Hepatocyte (in vitro differentiated cells): Measurements from ENCODE around the gene AGBL4. TPM values are rescaled to one million over a fixed set of nuclear protein-coding genes. Genes with fewer than 3 reads are reported as not detected.

Experiments
- DNase-seq: peaks from one replicate; pipeline ENCODE4 v3.0.0-alpha.2; 2016; ENCODE audit warnings: low spot score
- H2AFZ ChIP-seq: fragments of 200-600 bp; sonication (generic); 2 replicates; pipeline ENCODE4 v1.6.0; 2016; ENCODE audit warnings: antibody characterized with exemption, mild to moderate bottlenecking
- H3K27ac ChIP-seq: fragments of 200-600 bp; sonication (generic); 2 replicates; pipeline ENCODE4 v1.5.1; 2016; ENCODE audit warnings: mild to moderate bottlenecking
- H3K27me3 ChIP-seq: fragments of 200-600 bp; sonication (generic); 2 replicates; pipeline ENCODE4 v1.6.1; 2016
- H3K36me3 ChIP-seq: fragments of 200-600 bp; sonication (generic); replicated peaks from 2 replicates; pipeline ENCODE4 v1.5.1; 2016; ENCODE audit warnings: low read depth; ENCODE audit not compliant: insufficient read depth
- H3K4me1 ChIP-seq: fragments of 200-600 bp; sonication (generic); 2 replicates; pipeline ENCODE4 v1.5.1; 2016; ENCODE audit warnings: mild to moderate bottlenecking, moderate library complexity; ENCODE audit not compliant: insufficient read depth
- H3K4me2 ChIP-seq: fragments of 200-600 bp; sonication (generic); 2 replicates; pipeline ENCODE4 v1.6.0; 2016
- H3K4me3 ChIP-seq: fragments of 200-600 bp; sonication (generic); 2 replicates; pipeline ENCODE4 v1.5.1; 2016; ENCODE audit warnings: mild to moderate bottlenecking
- H3K79me2 ChIP-seq: fragments of 200-600 bp; sonication (generic); 2 replicates; pipeline ENCODE4 v1.6.0; 2017; ENCODE audit warnings: mild to moderate bottlenecking
- H3K9me2 ChIP-seq: fragments of 200-600 bp; sonication (generic); replicated peaks from 2 replicates; pipeline ENCODE4 v1.6.0; 2017; ENCODE audit warnings: mild to moderate bottlenecking; ENCODE audit not compliant: insufficient read depth
- H3K9me3 ChIP-seq: fragments of 200-600 bp; sonication (generic); 2 replicates; pipeline ENCODE4 v1.5.1; 2016; ENCODE audit warnings: low read depth, mild to moderate bottlenecking
- H4K20me1 ChIP-seq: fragments of 200-600 bp; sonication (generic); 2 replicates; pipeline ENCODE4 v1.6.0; 2016; ENCODE audit warnings: mild to moderate bottlenecking; ENCODE audit not compliant: insufficient read depth, poor library complexity, severe bottlenecking
- EZH2 ChIP-seq: fragments of 200-600 bp; sonication (generic); IDR thresholded peaks from 2 replicates; pipeline ENCODE4 v1.6.1; 2016; ENCODE audit warnings: antibody characterized with exemption, mild to moderate bottlenecking, borderline replicate concordance
- EZH2phosphoT487 ChIP-seq: fragments of 200-600 bp; sonication (generic); IDR thresholded peaks from one replicate; pipeline ENCODE4 v1.6.1; 2018; ENCODE audit warnings: antibody characterized with exemption, mild to moderate bottlenecking, low read depth, moderate library complexity; ENCODE audit not compliant: unreplicated experiment, severe bottlenecking
- WGBS: methylation state at CpG from one replicate; pipeline ENCODE4 v1.1.6; 2016; ENCODE audit warnings: low lambda C conversion rate; ENCODE audit errors: missing lambda C conversion rate; 5-methylcytosine and 5-hydroxymethylcytosine counted together
- polyA plus RNA-seq: library from polyadenylated mRNA; unstranded; fragments of >200 nt; fragmentation: Nextera tagmentation; extraction: Ambion mirVana; gene quantifications from 2 replicates; pipeline ENCODE4 v1.2.1, GENCODE V29; 2016
- total RNA-seq: library from RNA; depleted of rRNA; stranded (reverse); fragments of >200 nt; gene quantifications from 2 replicates; pipeline ENCODE4 v1.2.3, GENCODE V29; 2014
- TF ChIP-seq, protein P1 (sequence below): fragments of 200-600 bp; sonication (generic); IDR thresholded peaks from 2 replicates; pipeline ENCODE4 v1.5.1; 2016; ENCODE audit warnings: antibody characterized with exemption, mild to moderate bottlenecking; ENCODE audit not compliant: poor library complexity

The AGBL4 gene
- total and polyA plus RNA-seq, 2 experiments from 2014 or later: 0.50 to 0.73 TPM

DNA sequence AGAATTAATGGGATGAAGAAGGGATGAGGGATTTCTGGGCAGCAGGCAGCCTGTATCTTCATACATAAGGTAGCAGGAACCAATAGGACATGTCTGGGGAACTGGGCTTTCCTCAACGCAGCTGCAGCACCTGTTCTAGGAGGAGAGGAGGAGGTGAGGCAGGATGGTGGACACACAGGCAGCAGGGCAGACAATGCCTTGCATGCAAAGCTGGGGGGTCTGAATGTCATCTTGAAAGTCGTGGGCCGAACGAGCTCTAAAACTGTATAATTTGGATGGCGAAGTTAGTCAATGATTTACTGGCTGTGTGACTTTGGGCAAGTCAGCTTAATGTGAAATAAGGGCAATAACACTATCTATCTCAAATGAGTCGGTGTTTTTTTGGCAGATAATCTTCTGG, 1371.4 kb downstream of the AGBL4 start:
- DNase-seq: no peak
- Histone ChIP-seq H3K9me2 (no peaks in the 10 kb centered on the region), H3K36me3 (no peaks in the 10 kb centered on the region), H3K27me3 (no peaks in the 10 kb centered on the region), H3K79me2 (no peaks in the 10 kb centered on the region), H3K27ac (no peak overlapping the region), H2AFZ (no peak overlapping the region), H3K4me1 (no peaks in the 10 kb centered on the region), H3K4me2 (no peak overlapping the region), H4K20me1 (no peaks in the 10 kb centered on the region), H3K4me3 (no peak overlapping the region), H3K9me3 (no peaks in the 10 kb centered on the region)
- TF ChIP-seq EZH2 (no peak), EZH2phosphoT487 (no peak)
- TF ChIP-seq, protein P1, sequence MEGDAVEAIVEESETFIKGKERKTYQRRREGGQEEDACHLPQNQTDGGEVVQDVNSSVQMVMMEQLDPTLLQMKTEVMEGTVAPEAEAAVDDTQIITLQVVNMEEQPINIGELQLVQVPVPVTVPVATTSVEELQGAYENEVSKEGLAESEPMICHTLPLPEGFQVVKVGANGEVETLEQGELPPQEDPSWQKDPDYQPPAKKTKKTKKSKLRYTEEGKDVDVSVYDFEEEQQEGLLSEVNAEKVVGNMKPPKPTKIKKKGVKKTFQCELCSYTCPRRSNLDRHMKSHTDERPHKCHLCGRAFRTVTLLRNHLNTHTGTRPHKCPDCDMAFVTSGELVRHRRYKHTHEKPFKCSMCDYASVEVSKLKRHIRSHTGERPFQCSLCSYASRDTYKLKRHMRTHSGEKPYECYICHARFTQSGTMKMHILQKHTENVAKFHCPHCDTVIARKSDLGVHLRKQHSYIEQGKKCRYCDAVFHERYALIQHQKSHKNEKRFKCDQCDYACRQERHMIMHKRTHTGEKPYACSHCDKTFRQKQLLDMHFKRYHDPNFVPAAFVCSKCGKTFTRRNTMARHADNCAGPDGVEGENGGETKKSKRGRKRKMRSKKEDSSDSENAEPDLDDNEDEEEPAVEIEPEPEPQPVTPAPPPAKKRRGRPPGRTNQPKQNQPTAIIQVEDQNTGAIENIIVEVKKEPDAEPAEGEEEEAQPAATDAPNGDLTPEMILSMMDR: no peak
- WGBS: 78% methylated on average over 6 of the region's 6 CpGs

DNA sequence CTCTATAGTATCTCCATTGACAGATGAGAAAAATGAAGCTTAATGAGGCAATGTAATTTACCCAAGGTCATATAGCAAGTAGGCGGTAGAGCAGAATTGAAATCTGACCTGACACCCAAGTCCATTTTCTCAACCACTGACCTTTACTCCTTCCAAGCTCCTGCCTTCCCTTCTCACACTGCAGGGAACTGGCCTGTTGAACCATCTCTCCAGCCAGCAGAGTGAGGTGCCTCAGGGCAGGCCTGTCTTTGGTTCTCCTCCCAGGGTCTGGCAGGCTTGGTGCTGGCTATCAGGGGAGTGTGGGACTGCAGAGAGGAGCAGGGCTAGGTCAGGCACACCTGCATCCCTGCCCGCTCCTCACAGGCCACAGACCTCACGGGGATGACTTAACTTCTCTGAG, 1373.9 kb downstream of the AGBL4 start:
- 91% methylated on average over 3 of the region's 3 CpGs for WGBS

DNA sequence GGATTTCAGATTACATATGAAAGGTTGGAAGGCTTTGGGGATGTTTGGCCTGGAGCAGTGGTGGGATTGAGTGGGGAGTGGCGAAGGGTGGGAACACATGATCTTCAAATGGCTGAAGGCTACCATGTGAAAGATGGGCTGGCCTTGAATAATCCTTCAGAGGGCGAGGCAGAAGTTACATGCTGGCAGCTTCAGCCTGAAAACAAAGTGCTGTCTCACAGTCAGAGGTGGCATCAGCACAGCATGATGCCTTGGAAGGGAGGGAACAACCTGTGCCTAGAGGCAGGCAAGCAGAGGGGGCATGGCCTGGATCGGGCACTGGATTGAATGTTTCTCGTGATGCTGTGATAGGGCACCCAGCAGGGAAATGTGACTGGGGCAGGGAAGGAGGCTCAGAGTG, 1377.9 kb downstream of the AGBL4 start:
- Histone ChIP-seq H3K4me2 (no peak overlapping the region), H2AFZ (no peak overlapping the region), H3K4me1 (no peaks in the 10 kb centered on the region), H3K27me3 (peaks cover 3% of the 10 kb centered on the region), H3K9me2 (no peaks in the 10 kb centered on the region), H3K4me3 (no peak overlapping the region), H3K27ac (no peak overlapping the region), H3K79me2 (no peaks in the 10 kb centered on the region), H4K20me1 (no peaks in the 10 kb centered on the region), H3K9me3 (no peaks in the 10 kb centered on the region), H3K36me3 (no peaks in the 10 kb centered on the region)
- 81% methylated on average over 4 of the region's 4 CpGs for WGBS
- DNase-seq: no peak
- TF ChIP-seq, protein P1: no peak
- TF ChIP-seq EZH2phosphoT487: no peak
- TF ChIP-seq EZH2: no peak

More for the DNA sequence above, 1373.9 kb downstream of the AGBL4 start:
- TF ChIP-seq, protein P1: no peak
- TF ChIP-seq EZH2 (no peak), EZH2phosphoT487 (no peak)
- H3K36me3 ChIP-seq: no peaks in the 10 kb centered on the region
- H3K9me2 ChIP-seq: no peaks in the 10 kb centered on the region
- H3K27me3 ChIP-seq: peaks cover 3% of the 10 kb centered on the region
- peak; percentile 12 for DNase-seq
- H4K20me1 ChIP-seq: no peaks in the 10 kb centered on the region
- H3K27ac ChIP-seq: no peak overlapping the region
- no peaks in the 10 kb centered on the region for H3K79me2 ChIP-seq
- H2AFZ ChIP-seq: no peak overlapping the region
- no peak overlapping the region for H3K4me2 ChIP-seq
- H3K4me3 ChIP-seq: no peak overlapping the region
- no peaks in the 10 kb centered on the region for H3K9me3 ChIP-seq
- no peaks in the 10 kb centered on the region for H3K4me1 ChIP-seq
